H1 (cell line): Measurements from ENCODE around the gene TTC34. TPM values are rescaled to one million over a fixed set of nuclear protein-coding genes. Genes with fewer than 3 reads are reported as not detected.

Experiments
- CHD2 ChIP-seq: IDR thresholded peaks from 2 replicates; pipeline ENCODE4 v1.6.1; 2012; ENCODE audit warnings: low read length, improper control_type of control experiment
- FOSL1 ChIP-seq: IDR thresholded peaks from 2 replicates; pipeline ENCODE4 v1.6.1; 2011; ENCODE audit warnings: mild to moderate bottlenecking, low read depth, low read length, moderate library complexity; ENCODE audit not compliant: insufficient read depth
- MAFK ChIP-seq: IDR thresholded peaks from 2 replicates; pipeline ENCODE4 v1.6.1; 2012; ENCODE audit warnings: low read depth, mild to moderate bottlenecking, improper control_type of control experiment, low read length
- NANOG ChIP-seq: IDR thresholded peaks from 2 replicates; pipeline ENCODE4 v1.6.1; 2011; ENCODE audit warnings: low read length, low read depth, mild to moderate bottlenecking, inconsistent platforms; ENCODE audit not compliant: insufficient read depth, poor library complexity, severe bottlenecking
- PHF8 ChIP-seq: fragments of 200-600 bp; sonication (generic); conservative IDR thresholded peaks from 2 replicates; pipeline ENCODE4 v1.7.1; 2012; ENCODE audit warnings: low read depth, mild to moderate bottlenecking, inconsistent platforms, low read length, moderate library complexity
- polyA plus RNA-seq, 7 experiments: library from polyadenylated mRNA; depleted of rRNA in 3 of 7; stranded (reverse) in 5 of 7; unstranded in 2 of 7; fragments of >200 nt in 5 of 7; fragments of 200-250 nt in 2 of 7; gene quantifications; 1 replicate in 5 of 7; 2 replicates in 1 of 7; 4 replicates in 1 of 7; pipeline versions ENCODE4 v1.2.1 to v1.2.3, GENCODE V29; 2011 to 2013; ENCODE audit warnings: missing spikeins in 2 of 7, mixed read lengths in 2 of 7
- total RNA-seq: library from RNA; stranded (reverse); fragmentation: NEBNext Ultra II Directional; extraction: Animal tissue kit (Norgen Biotek cat#: 25700); gene quantifications from 2 replicates; pipeline ENCODE4 v1.2.1, GENCODE V29; 2021

Gene TTC34
- total and polyA plus RNA-seq, 2 of the 8 experiments (the other 6 are each of a cell fraction or from before 2014, with no cell fraction given), result 0.23 to 0.50 TPM

GRCh38 chr1:2814511-2815075, 13.1 kb upstream of the TTC34 start (continued):
- TF ChIP-seq NANOG, result no peak
- TF ChIP-seq FOSL1, result no peak
- TF ChIP-seq MAFK, result no peak
- TF ChIP-seq CHD2, result no peak
- TF ChIP-seq PHF8, result no peak
